Liver (tissue), 9 donors: Measurements from ENCODE around the gene DNMT3A. TPM values are rescaled to one million over a fixed set of nuclear protein-coding genes. Genes with fewer than 3 reads are reported as not detected.

Experiments
- DNase-seq: peaks from one replicate; pipeline ENCODE4 v3.0.0-alpha.2; 2017; ENCODE audit warnings: low spot score
- H3K27ac ChIP-seq, 2 donors: one replicate each; pipeline ENCODE4 v1.7.0; 2013; ENCODE audit warnings: inconsistent platforms in 2 of 2, low read length in 2 of 2, control low read depth in 1 of 2, low read depth in 1 of 2, mild to moderate bottlenecking in 1 of 2
- H3K27me3 ChIP-seq, 4 donors: one replicate each; pipeline versions ENCODE4 v1.6.1 to v1.7.0; 2013; ENCODE audit warnings: low read length in 3 of 4, inconsistent platforms in 1 of 4, mild to moderate bottlenecking in 1 of 4, moderate library complexity in 1 of 4; ENCODE audit not compliant: control insufficient read depth in 4 of 4, insufficient read depth in 4 of 4
- H3K36me3 ChIP-seq, 4 donors: one replicate each; pipeline versions ENCODE4 v1.6.1 to v1.7.0; 2013; ENCODE audit warnings: low read length in 3 of 4, mild to moderate bottlenecking in 3 of 4, low read depth in 1 of 4, moderate library complexity in 1 of 4; ENCODE audit not compliant: control insufficient read depth in 4 of 4, insufficient read depth in 3 of 4
- H3K4me1 ChIP-seq, 4 donors: one replicate each; pipeline versions ENCODE4 v1.6.1 to v1.7.0; 2013; ENCODE audit warnings: low read length in 3 of 4, mild to moderate bottlenecking in 3 of 4, moderate library complexity in 1 of 4; ENCODE audit not compliant: control insufficient read depth in 4 of 4, insufficient read depth in 4 of 4
- H3K4me3 ChIP-seq, 3 donors: one replicate each; pipeline versions ENCODE4 v1.6.1 to v1.7.0; 2013; ENCODE audit warnings: low read length in 3 of 3, control low read depth in 1 of 3, low read depth in 1 of 3, mild to moderate bottlenecking in 1 of 3
- H3K9ac ChIP-seq, 2 donors: one replicate each; pipeline ENCODE4 v1.7.0; 2013; ENCODE audit warnings: low read length in 2 of 2, mild to moderate bottlenecking in 2 of 2, moderate library complexity in 2 of 2, control low read depth in 1 of 2, low read depth in 1 of 2
- H3K9me3 ChIP-seq, 4 donors: one replicate each; pipeline versions ENCODE4 v1.6.1 to v1.7.0; 2013; ENCODE audit warnings: low read length in 3 of 4; ENCODE audit not compliant: control insufficient read depth in 4 of 4
- CTCF ChIP-seq: fragments of 150-350 bp; IDR thresholded peaks from 2 replicates; pipeline ENCODE4 v1.5.1; 2017; ENCODE audit warnings: improper control_type of control experiment, low read depth, low read length; ENCODE audit not compliant: missing input control
- EGR1 ChIP-seq, 2 donors: IDR thresholded peaks; 2 replicates each; pipeline ENCODE4 v1.6.1; 2016 to 2018; ENCODE audit warnings: antibody characterized with exemption in 2 of 2, low read depth in 2 of 2
- FOXA1 ChIP-seq: IDR thresholded peaks from 2 replicates; pipeline ENCODE4 v1.6.1; 2016; ENCODE audit warnings: antibody characterized with exemption
- FOXA2 ChIP-seq: IDR thresholded peaks from 2 replicates; pipeline ENCODE4 v1.6.1; 2016; ENCODE audit warnings: antibody characterized with exemption
- GABPA ChIP-seq, 2 donors: IDR thresholded peaks in 1 of 2; conservative IDR thresholded peaks in 1 of 2; 2 replicates each; pipeline ENCODE4 v1.6.1; 2016; ENCODE audit warnings: antibody characterized with exemption in 2 of 2, mild to moderate bottlenecking in 1 of 2, moderate library complexity in 1 of 2
- HNF4A ChIP-seq, 2 donors: conservative IDR thresholded peaks; 2 replicates each; pipeline ENCODE4 v1.6.1; 2016; ENCODE audit warnings: antibody characterized with exemption in 2 of 2, mild to moderate bottlenecking in 2 of 2
- HNF4G ChIP-seq: IDR thresholded peaks from 2 replicates; pipeline ENCODE4 v1.6.1; 2016; ENCODE audit warnings: antibody characterized with exemption
- JUND ChIP-seq, 2 donors: IDR thresholded peaks; 2 replicates each; pipeline ENCODE4 v1.6.1; 2016; ENCODE audit warnings: antibody characterized with exemption in 2 of 2
- RAD21 ChIP-seq, 2 donors: IDR thresholded peaks; 2 replicates each; pipeline ENCODE4 v1.6.1; 2016; ENCODE audit warnings: antibody characterized with exemption in 2 of 2, mild to moderate bottlenecking in 2 of 2
- REST ChIP-seq: IDR thresholded peaks from 2 replicates; pipeline ENCODE4 v1.6.1; 2016; ENCODE audit warnings: antibody characterized with exemption, mild to moderate bottlenecking
- RXRA ChIP-seq, 2 donors: IDR thresholded peaks; 2 replicates each; pipeline ENCODE4 v1.6.1; 2017 to 2018; ENCODE audit warnings: antibody characterized with exemption in 2 of 2, mild to moderate bottlenecking in 1 of 2
- SP1 ChIP-seq: IDR thresholded peaks from 2 replicates; pipeline ENCODE4 v1.6.1; 2018; ENCODE audit warnings: antibody characterized with exemption, mild to moderate bottlenecking
- TAF1 ChIP-seq: conservative IDR thresholded peaks from 2 replicates; pipeline ENCODE4 v1.6.1; 2016; ENCODE audit warnings: antibody characterized with exemption, mild to moderate bottlenecking
- YY1 ChIP-seq: IDR thresholded peaks from 2 replicates; pipeline ENCODE4 v1.6.1; 2016; ENCODE audit warnings: antibody characterized with exemption, mild to moderate bottlenecking
- WGBS: extraction: QIAGEN DNeasy Blood & Tissue Kit; methylation state at CpG from one replicate; pipeline ENCODE4 v1.1.7; 2013; 5-methylcytosine and 5-hydroxymethylcytosine counted together
- polyA plus RNA-seq, 2 donors: library from polyadenylated mRNA; stranded (reverse) in 1 of 2; unstranded in 1 of 2; fragments of 200-250 nt in 1 of 2; fragments of >200 nt in 1 of 2; fragmentation: Nextera tagmentation in 1 of 2; extraction: Ambion mirVana in 1 of 2; gene quantifications; one replicate each; pipeline versions ENCODE4 v1.2.1 to v1.2.3, GENCODE V29; 2013 to 2015
- total RNA-seq, 2 donors: library from RNA; depleted of rRNA; stranded (reverse); fragments of >200 nt; gene quantifications; one replicate each; pipeline ENCODE4 v1.2.3, GENCODE V29; 2014
- TF ChIP-seq, protein P1 (sequence below): IDR thresholded peaks from 2 replicates; pipeline ENCODE4 v1.6.1; 2016; ENCODE audit warnings: antibody characterized with exemption
- TF ChIP-seq, protein P2 (sequence below): IDR thresholded peaks from 2 replicates; pipeline ENCODE4 v1.6.1; 2016; ENCODE audit warnings: antibody characterized with exemption
- donor health status: healthy.
- donor health status: healthy.
- donor health status: healthy.
- donor health status: healthy.
- donor health status: healthy.

Gene DNMT3A
- total and polyA plus RNA-seq, 4 donors: 3.5 to 24.2 (median 8.1) TPM

GRCh38 chr2:25336383-25336841 is 5.3 kb downstream of the DNMT3A start (continued):
- TF ChIP-seq CTCF (no peak), TAF1 (no peak), RAD21 (IDR thresholded peaks at IDR 0.05) (no peak), GABPA (IDR thresholded peaks at IDR 0.05 in 1 of 2, conservative IDR thresholded peaks at IDR 0.05 in 1 of 2) (no peak), EGR1 (IDR thresholded peaks at IDR 0.05; ENCODE audit: low read depth in 2 of 2) (no peak), HNF4G (no peak), SP1 (no peak), JUND (IDR thresholded peaks at IDR 0.05) (no peak)
- TF ChIP-seq, protein P1, sequence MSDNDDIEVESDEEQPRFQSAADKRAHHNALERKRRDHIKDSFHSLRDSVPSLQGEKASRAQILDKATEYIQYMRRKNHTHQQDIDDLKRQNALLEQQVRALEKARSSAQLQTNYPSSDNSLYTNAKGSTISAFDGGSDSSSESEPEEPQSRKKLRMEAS: no peak

- no peak for TF ChIP-seq JUND (IDR thresholded peaks at IDR 0.05)
- TF ChIP-seq CTCF: no peak
- no peak for TF ChIP-seq FOXA1
- no peak for TF ChIP-seq YY1
- TF ChIP-seq SP1: no peak
- no peak for TF ChIP-seq GABPA (IDR thresholded peaks at IDR 0.05 in 1 of 2, conservative IDR thresholded peaks at IDR 0.05 in 1 of 2)
- TF ChIP-seq FOXA2: no peak
- TF ChIP-seq, protein P2, sequence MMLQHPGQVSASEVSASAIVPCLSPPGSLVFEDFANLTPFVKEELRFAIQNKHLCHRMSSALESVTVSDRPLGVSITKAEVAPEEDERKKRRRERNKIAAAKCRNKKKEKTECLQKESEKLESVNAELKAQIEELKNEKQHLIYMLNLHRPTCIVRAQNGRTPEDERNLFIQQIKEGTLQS: no peak
- TF ChIP-seq EGR1 (IDR thresholded peaks at IDR 0.05; ENCODE audit: low read depth in 2 of 2): no peak
- TF ChIP-seq HNF4A (conservative IDR thresholded peaks at IDR 0.05): no peak
- no peak overlapping the region for H3K4me3 ChIP-seq
- DNase-seq: no peak
- no peaks in the 10 kb centered on the region for H3K36me3 ChIP-seq
- no peaks in the 10 kb centered on the region for H3K27me3 ChIP-seq
- no peaks in the 10 kb centered on the region for H3K9me3 ChIP-seq
- H3K4me1 ChIP-seq: peaks cover 10 to 22% (median 14%) of the 10 kb centered on the region in 4 donors
- H3K9ac ChIP-seq: no peak overlapping the region
- 90% methylated on average over 6 of the region's 6 CpGs for WGBS
- H3K27ac ChIP-seq: no peak overlapping the region
Measured at GRCh38 chr2:25335971-25336370, 5.8 kb downstream of the DNMT3A start.

DNA sequence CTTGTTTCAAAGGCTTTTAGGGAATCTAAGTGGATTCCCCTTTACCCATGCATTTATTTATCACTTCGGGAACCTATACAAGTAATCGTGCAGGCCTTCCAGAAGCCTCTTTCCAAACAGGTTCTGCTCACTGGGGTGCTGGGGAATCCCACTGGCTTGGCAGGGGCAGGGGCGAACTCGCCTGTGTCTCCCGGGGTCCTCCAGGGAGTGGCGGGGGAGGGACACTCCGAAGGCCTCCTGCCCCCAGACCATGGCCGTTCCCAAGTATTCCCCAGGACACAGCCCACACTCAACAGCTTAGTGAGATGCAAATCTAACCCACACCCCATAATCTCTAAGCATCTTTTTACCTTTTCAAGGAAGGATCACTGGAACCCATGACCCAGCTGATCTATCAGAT is 6.5 kb downstream of the DNMT3A start:
- H3K27me3 ChIP-seq: no peaks in the 10 kb centered on the region
- H3K4me3 ChIP-seq: no peak overlapping the region
- TF ChIP-seq EGR1 (IDR thresholded peaks at IDR 0.05; ENCODE audit: low read depth in 2 of 2): no peak
- TF ChIP-seq YY1: no peak
- TF ChIP-seq TAF1: no peak
- TF ChIP-seq SP1: no peak
- no peak for TF ChIP-seq CTCF
- TF ChIP-seq, protein P2: no peak
- no peak for TF ChIP-seq REST
- no peak for TF ChIP-seq RXRA (IDR thresholded peaks at IDR 0.05)
- no peak for TF ChIP-seq FOXA2
- TF ChIP-seq, protein P1: no peak
- TF ChIP-seq GABPA (IDR thresholded peaks at IDR 0.05 in 1 of 2, conservative IDR thresholded peaks at IDR 0.05 in 1 of 2): no peak
- TF ChIP-seq HNF4A (conservative IDR thresholded peaks at IDR 0.05): no peak
- TF ChIP-seq FOXA1: no peak
- no peak overlapping the region for H3K27ac ChIP-seq
- H3K9me3 ChIP-seq: no peaks in the 10 kb centered on the region
- WGBS: 92% methylated on average over 8 of the region's 8 CpGs
- H3K9ac ChIP-seq: no peak overlapping the region
- H3K4me1 ChIP-seq: peaks cover 7 to 19% (median 14%) of the 10 kb centered on the region in 4 donors
- no peaks in the 10 kb centered on the region for H3K36me3 ChIP-seq
- no peak for DNase-seq
